B cell (primary cell): ENCODE measurements around the gene MRTFA. TPM values are rescaled to one million over a fixed set of nuclear protein-coding genes. Genes with fewer than 3 reads are reported as not detected.

Experiments used
- ATAC-seq: fragments of 200-7000 bp; cut with Tn5 transposase; one replicate; pipeline ENCODE4 v1.10.0; 2021; ENCODE audit warnings: low read depth, mild to moderate bottlenecking, moderate number of reproducible peaks, moderate library complexity
- CTCF ChIA-PET: fragments of 350-600 bp; sonication (Branson Sonifier 250); formaldehyde crosslinking; loops from one replicate; lab custom pipeline; 2021; ENCODE audit warnings: antibody characterized with exemption, inconsistent platforms; lab: Charles Lee
- POLR2A ChIA-PET: fragments of 350-600 bp; sonication (Branson Sonifier 250); formaldehyde crosslinking; loops from one replicate; lab custom pipeline; 2021; ENCODE audit warnings: antibody characterized with exemption; lab: Charles Lee
- DNase-seq: peaks from one replicate; pipeline ENCODE4 v3.0.0; 2013
- H2AFZ ChIP-seq: 2 replicates; pipeline ENCODE4 v1.6.1; 2012; ENCODE audit warnings: mild to moderate bottlenecking, low read depth, low read length; ENCODE audit not compliant: insufficient read depth, poor library complexity, severe bottlenecking
- H3K27ac ChIP-seq, 2 donors: 1 replicate in 1 of 2; 2 replicates in 1 of 2; pipeline ENCODE4 v1.5.1; 2012 to 2013; ENCODE audit warnings: low read length in 2 of 2, mild to moderate bottlenecking in 2 of 2, moderate library complexity in 1 of 2
- H3K27me3 ChIP-seq, 4 experiments: fragments of 200-600 bp in 1 of 4; sonication (generic) in 1 of 4; replicated peaks in 1 of 4; 1 replicate in 2 of 4; 2 replicates in 2 of 4; pipeline versions ENCODE4 v1.6.1 to v1.7.0; 2013 to 2016; ENCODE audit warnings: low read length in 3 of 4, mild to moderate bottlenecking in 2 of 4, mixed read lengths in 1 of 4, moderate library complexity in 1 of 4; ENCODE audit not compliant: insufficient read depth in 4 of 4, control insufficient read depth in 3 of 4; ENCODE audit errors: control extremely low read depth in 1 of 4
- H3K36me3 ChIP-seq, 2 experiments: replicated peaks in 1 of 2; 1 replicate in 1 of 2; 2 replicates in 1 of 2; pipeline versions ENCODE4 v1.6.1 to v1.7.1; 2013; ENCODE audit warnings: low read length in 1 of 2; ENCODE audit not compliant: insufficient read depth in 2 of 2, control insufficient read depth in 1 of 2; ENCODE audit errors: control extremely low read depth in 1 of 2, extremely low read depth in 1 of 2
- H3K4me1 ChIP-seq, 2 donors: fragments of 200-600 bp in 1 of 2; sonication (generic) in 1 of 2; 1 replicate in 1 of 2; 2 replicates in 1 of 2; pipeline versions ENCODE4 v1.5.1 to v1.6.1; 2013 to 2017; ENCODE audit warnings: low read length in 2 of 2; ENCODE audit not compliant: control insufficient read depth in 2 of 2, insufficient read depth in 2 of 2
- H3K4me2 ChIP-seq: replicated peaks from 2 replicates; pipeline ENCODE3; 2012; ENCODE audit warnings: mild to moderate bottlenecking, low read depth, low read length; ENCODE audit not compliant: poor library complexity, severe bottlenecking
- H3K4me3 ChIP-seq, 5 experiments: fragments of 200-600 bp in 1 of 5; sonication (generic) in 1 of 5; 1 replicate in 3 of 5; 2 replicates in 2 of 5; pipeline versions ENCODE4 v1.5.1 to v1.7.0; 2011 to 2016; ENCODE audit warnings: low read length in 4 of 5, mild to moderate bottlenecking in 4 of 5, low read depth in 2 of 5, control low read depth in 1 of 5, moderate library complexity in 1 of 5; ENCODE audit not compliant: insufficient read depth in 1 of 5; ENCODE audit errors: control extremely low read depth in 1 of 5, extremely low read depth in 1 of 5
- H3K79me2 ChIP-seq: fragments of 200-600 bp; sonication (generic); one replicate; pipeline ENCODE4 v1.6.0; 2016; ENCODE audit warnings: low read length; ENCODE audit not compliant: control insufficient read depth, insufficient read depth
- H3K9ac ChIP-seq: fragments of 200-600 bp; sonication (generic); 2 replicates; pipeline ENCODE4 v1.6.1; 2017; ENCODE audit warnings: mild to moderate bottlenecking, low read length, moderate library complexity
- H3K9me3 ChIP-seq, 3 donors: one replicate each; pipeline versions ENCODE4 v1.6.1 to v1.7.1; 2013; ENCODE audit warnings: low read length in 2 of 3; ENCODE audit not compliant: control insufficient read depth in 2 of 3, insufficient read depth in 1 of 3; ENCODE audit errors: control extremely low read depth in 1 of 3
- H4K20me1 ChIP-seq: 2 replicates; pipeline ENCODE4 v1.6.0; 2012; ENCODE audit warnings: mild to moderate bottlenecking, low read length; ENCODE audit not compliant: insufficient read depth, control insufficient read depth, poor library complexity, severe bottlenecking
- H3K27ac Mint-ChIP-seq: one replicate; pipeline ENCODE4 v1.8.0; 2021; ENCODE audit warnings: mixed read lengths
- H3K27me3 Mint-ChIP-seq: one replicate; pipeline ENCODE4 v1.8.0; 2021; ENCODE audit warnings: mixed read lengths
- H3K4me1 Mint-ChIP-seq: one replicate; pipeline ENCODE4 v1.8.0; 2021; ENCODE audit warnings: mixed read lengths
- H3K4me3 Mint-ChIP-seq: one replicate; pipeline ENCODE4 v1.8.0; 2021; ENCODE audit warnings: mixed read lengths
- H3K9me3 Mint-ChIP-seq: one replicate; pipeline ENCODE4 v1.8.0; 2022; ENCODE audit warnings: mixed read lengths; ENCODE audit not compliant: insufficient read depth
- CTCF ChIP-seq: fragments of 200-600 bp; IDR thresholded peaks from one replicate; pipeline ENCODE4 v1.8.0; 2022; ENCODE audit warnings: antibody characterized with exemption, mild to moderate bottlenecking
- EZH2 ChIP-seq: IDR thresholded peaks from 2 replicates; pipeline ENCODE4 v1.6.1; 2012; ENCODE audit warnings: borderline replicate concordance, low read depth, mild to moderate bottlenecking, moderate library complexity, low read length; ENCODE audit not compliant: insufficient read depth, poor library complexity, severe bottlenecking
- WGBS: methylation state at CpG from one replicate; pipeline ENCODE4 v1.1.5; 2013; ENCODE audit warnings: missing lambda C conversion rate; ENCODE audit not compliant: insufficient coverage; 5-methylcytosine and 5-hydroxymethylcytosine counted together
- intact Hi-C: fragments of 100-400 bp; cut with micrococcal nuclease; formaldehyde crosslinking; loops from one replicate; pipeline ENCODE4 v1.10.0; 2022
- polyA plus RNA-seq: library from polyadenylated mRNA; depleted of rRNA; stranded (reverse); fragments of >200 nt; gene quantifications from 2 replicates; pipeline ENCODE4 v1.2.3, GENCODE V29; 2012
- total RNA-seq, 2 donors: library from RNA; stranded (reverse); fragments of 120-200 nt in 1 of 2; gene quantifications; 1 replicate in 1 of 2; 2 replicates in 1 of 2; pipeline versions ENCODE4 v1.2.3 to v1.2.4, GENCODE V29; 2013 to 2022

MRTFA gene
- total and polyA plus RNA-seq, 2 donors (not counting 1 experiment from before 2014, with no cell fraction given): 28.9 to 82.6 TPM

GRCh38 chr22:40606306-40606705 is 30.2 kb downstream of the MRTFA start:
- ChIA-PET CTCF (interaction anchor here (0.6 to 1.4 kb wide), 6 partner anchors 14 to 438 kb away, joined by 3 to 5 read pairs (median 4); no protein-coding TSS in a partner anchor), POLR2A (interaction anchor here (0.6 kb wide), 1 partner anchor 483 kb away, joined by 4 read pairs; no protein-coding TSS in a partner anchor)
- Histone ChIP-seq H3K27ac (no peak overlapping the region), H3K4me1 (peaks cover 5 to 13% of the 10 kb centered on the region in 2 donors), H3K27me3 (no peaks in the 10 kb centered on the region), H3K36me3 (no peaks in the 10 kb centered on the region), H3K9ac (no peak overlapping the region), H2AFZ (no peak overlapping the region), H3K9me3 (no peaks in the 10 kb centered on the region), H3K79me2 (peaks cover 81% of the 10 kb centered on the region), H3K4me2 (no peak overlapping the region), H4K20me1 (peaks cover 12% of the 10 kb centered on the region), H3K4me3 (no peak overlapping the region)
- DNase-seq (no peak), ATAC-seq (no peak)
- no peak overlapping the region for H3K27ac Mint-ChIP-seq
- intact Hi-C loops: no loop called here
- no peaks in the 10 kb centered on the region for H3K9me3 Mint-ChIP-seq
- H3K4me1 Mint-ChIP-seq: peaks cover 46% of the 10 kb centered on the region
- TF ChIP-seq EZH2: no peak
- TF ChIP-seq CTCF: no peak
- H3K27me3 Mint-ChIP-seq: no peaks in the 10 kb centered on the region
- no peak overlapping the region for H3K4me3 Mint-ChIP-seq

- ChIA-PET POLR2A (interaction anchor here (0.6 kb wide), 1 partner anchor 483 kb away, joined by 4 read pairs; no protein-coding TSS in a partner anchor), CTCF (interaction anchor here (0.6 to 1.4 kb wide), 4 partner anchors 38 to 439 kb away, joined by 3 to 5 read pairs (median 4); no protein-coding TSS in a partner anchor)
- H2AFZ ChIP-seq: no peak overlapping the region
- H3K27ac ChIP-seq: no peak overlapping the region
- TF ChIP-seq CTCF: no peak
- no peak for TF ChIP-seq EZH2
- H3K79me2 ChIP-seq: peaks cover 81% of the 10 kb centered on the region
- H3K36me3 ChIP-seq: no peaks in the 10 kb centered on the region
- intact Hi-C loops: no loop called here
- Mint-ChIP-seq H3K27me3 (no peaks in the 10 kb centered on the region), H3K4me3 (no peak overlapping the region), H3K27ac (no peak overlapping the region), H3K9me3 (no peaks in the 10 kb centered on the region), H3K4me1 (peaks cover 51% of the 10 kb centered on the region)
- peaks cover 5 to 13% of the 10 kb centered on the region in 2 donors for H3K4me1 ChIP-seq
- H3K4me3 ChIP-seq: no peak overlapping the region
- H3K4me2 ChIP-seq: no peak overlapping the region
- no peak for DNase-seq
- no peak for ATAC-seq
- H4K20me1 ChIP-seq: peaks cover 12% of the 10 kb centered on the region
- H3K9ac ChIP-seq: no peak overlapping the region
- WGBS: no CpG with 5 or more reads among the region's 1 CpG
- no peaks in the 10 kb centered on the region for H3K27me3 ChIP-seq
- no peaks in the 10 kb centered on the region for H3K9me3 ChIP-seq
Measured at GRCh38 chr22:40605761-40606160, 30.8 kb downstream of the MRTFA start.
